Left ventricle myocardium superior (tissue), 1 donor: ENCODE data around the gene PDGFD. TPM values are rescaled to one million over a fixed set of nuclear protein-coding genes. Genes with fewer than 3 reads are reported as not detected.

Source experiments
- ATAC-seq: fragments of 200-7000 bp; cut with Tn5 transposase; one replicate; pipeline ENCODE4 v1.9.1; 2020; ENCODE audit warnings: mild to moderate bottlenecking, moderate library complexity
- DNase-seq: peaks from one replicate; pipeline ENCODE4 v3.0.0-alpha.2; 2020
- intact Hi-C: fragments of 100-400 bp; cut with micrococcal nuclease; formaldehyde crosslinking; loops from one replicate; pipeline ENCODE4 v1.11.0; 2022
- long read RNA-seq: library from polyadenylated mRNA; unstranded; transcript quantifications from one replicate; pipeline ENCODE4 v2.0.0, GENCODE V29; 2021
- total RNA-seq: library from RNA; stranded (reverse); fragmentation: NEBNext Ultra II Directional; extraction: Animal tissue kit (Norgen Biotek cat#: 25700); gene quantifications from one replicate; pipeline ENCODE4 v1.2.1, GENCODE V29; 2021
- donor health status: DM: no; HTN: yes; CAD: no; lungs with severe emphysema.

PDGFD gene
- total RNA-seq: 9.8 TPM
- long read RNA-seq, full-length matches to known transcripts: 15 of 16 reads
- long read RNA-seq, partial matches to known transcripts: 0 of 16 reads
- long read RNA-seq, other reads (novel, unspliced or antisense): 1 of 16 reads

DNA sequence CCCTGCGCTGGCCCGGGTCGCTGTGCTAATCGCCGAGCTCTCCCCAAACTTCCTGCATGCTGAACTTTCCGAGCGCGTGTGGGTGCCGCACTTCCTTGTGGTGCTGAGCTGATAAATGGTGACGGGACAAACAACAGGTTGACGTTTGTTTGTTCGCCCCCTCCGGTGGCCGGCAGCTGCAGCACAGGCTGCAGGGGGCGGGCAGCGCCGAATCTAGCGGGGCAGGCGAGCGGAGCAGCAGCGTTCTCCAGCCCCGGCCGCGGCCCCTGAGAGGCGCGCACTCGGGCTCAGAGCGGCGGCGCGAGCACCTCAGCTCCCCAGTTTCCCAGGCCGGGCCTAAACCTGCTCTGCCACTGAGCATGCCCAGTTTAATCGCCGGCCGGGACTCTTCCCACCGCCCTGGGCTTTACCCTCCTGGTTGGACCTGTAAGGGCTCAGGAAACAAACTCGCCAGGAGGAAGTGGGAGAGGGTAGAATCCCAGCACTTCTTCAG is at the start of gene PDGFD:
TSS of gene PDGFD (minus strand) at position 120 of the 493 bp plus-strand sequence.
- DNase-seq: peak; percentile 80
- peak; percentile 96 for ATAC-seq
- intact Hi-C loops: no loop called here

DNA sequence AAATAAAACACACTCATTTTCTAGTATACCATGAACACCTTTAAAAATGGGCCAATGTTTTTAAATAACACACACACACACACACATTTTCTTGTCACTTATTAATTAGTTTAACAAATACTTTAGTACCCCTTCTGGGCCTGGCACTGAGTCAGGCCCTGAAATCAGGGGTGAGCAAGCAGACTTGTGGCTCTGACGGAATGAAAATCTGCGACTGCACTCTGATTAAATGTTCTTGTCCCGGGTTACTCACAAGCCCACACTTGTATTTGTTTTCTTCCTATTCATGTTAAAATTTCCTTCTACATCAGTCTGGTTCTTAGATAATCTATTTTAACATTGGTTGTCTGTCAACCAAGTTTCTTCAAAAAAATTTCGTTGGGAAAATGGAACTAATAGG is 43.0 kb upstream of the PDGFD start:
- intact Hi-C loops: no loop called here
- DNase-seq (no peak), ATAC-seq (no peak)

DNA sequence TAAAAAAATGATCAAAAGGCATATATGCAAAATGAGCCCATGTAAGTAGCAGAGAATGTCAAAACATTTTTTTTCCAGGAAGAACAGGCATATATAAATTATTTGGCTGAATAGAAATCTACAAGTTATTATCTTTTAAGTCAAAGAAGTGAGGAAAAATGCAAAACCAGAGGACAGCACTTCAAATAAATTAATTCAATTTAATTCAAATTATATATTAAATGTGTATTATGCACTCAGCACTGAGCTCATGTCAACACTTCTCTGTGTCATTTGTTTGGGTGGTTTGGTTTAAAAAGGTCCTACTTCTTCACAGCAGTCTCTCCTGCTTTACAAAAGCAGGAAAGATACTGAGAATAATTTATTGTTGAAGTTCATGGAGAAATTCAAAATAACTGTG is 41.9 kb upstream of the PDGFD start:
- ATAC-seq (no peak), DNase-seq (no peak)
- intact Hi-C loops: no loop called here

DNA sequence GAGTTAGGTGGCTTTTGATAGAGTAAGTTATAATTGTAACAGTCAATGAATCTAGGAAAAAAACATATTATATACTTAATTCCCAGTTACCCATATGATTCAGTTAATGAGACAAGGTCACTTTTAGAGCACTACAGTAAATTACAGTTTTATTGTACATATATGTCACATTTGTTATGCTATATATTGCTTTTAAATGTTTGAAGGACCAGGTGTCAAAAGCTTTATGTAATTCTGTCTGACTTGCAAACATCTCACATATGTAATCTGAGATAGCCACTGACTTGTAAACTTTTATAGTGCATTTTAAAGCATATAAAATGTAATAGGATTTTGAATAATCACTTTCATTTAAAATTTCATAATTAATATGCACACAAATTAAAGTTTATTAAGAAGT is 36.7 kb upstream of the PDGFD start:
- DNase-seq: no peak
- intact Hi-C loops: no loop called here
- no peak for ATAC-seq

DNA sequence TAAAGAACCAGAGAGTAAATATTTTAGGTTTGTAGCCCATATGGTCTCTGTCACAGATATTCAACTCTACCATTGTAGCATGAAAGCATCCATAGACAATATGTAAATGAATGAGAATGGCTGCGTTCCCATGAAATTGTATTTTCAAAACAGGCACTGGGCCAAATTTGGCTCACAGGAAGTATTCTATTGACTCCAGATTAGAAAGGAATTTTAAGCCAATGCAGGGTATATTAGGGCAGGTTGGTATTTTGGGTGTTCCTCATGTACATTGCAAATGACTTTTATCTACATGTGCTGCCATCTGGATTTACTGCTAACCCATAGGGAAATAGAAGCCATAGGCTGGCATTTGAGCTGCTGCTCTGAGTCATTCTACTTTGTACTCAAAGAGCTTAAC is 35.1 kb upstream of the PDGFD start:
- DNase-seq (no peak), ATAC-seq (no peak)
- intact Hi-C loops: no loop called here

DNA sequence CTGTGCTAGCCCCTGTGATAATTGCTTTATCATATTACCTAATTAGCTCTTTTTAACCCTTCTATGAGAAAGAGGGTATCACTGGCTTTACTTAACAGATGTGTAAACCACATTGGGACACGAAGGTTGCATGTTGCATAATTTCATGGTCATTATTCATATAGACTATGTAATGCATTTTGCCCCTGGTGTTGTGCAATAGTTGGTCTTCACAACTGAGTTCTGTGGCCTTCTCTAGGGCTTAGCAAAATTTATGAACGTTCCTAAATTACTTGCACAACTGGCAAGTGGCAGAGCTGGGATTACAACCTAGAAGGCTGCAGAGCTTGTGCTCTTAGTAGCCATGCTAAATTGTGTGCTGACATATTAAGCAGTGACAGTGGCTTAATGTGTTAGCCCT is 34.6 kb upstream of the PDGFD start:
- ATAC-seq (no peak), DNase-seq (no peak)
- intact Hi-C loops: no loop called here

DNA sequence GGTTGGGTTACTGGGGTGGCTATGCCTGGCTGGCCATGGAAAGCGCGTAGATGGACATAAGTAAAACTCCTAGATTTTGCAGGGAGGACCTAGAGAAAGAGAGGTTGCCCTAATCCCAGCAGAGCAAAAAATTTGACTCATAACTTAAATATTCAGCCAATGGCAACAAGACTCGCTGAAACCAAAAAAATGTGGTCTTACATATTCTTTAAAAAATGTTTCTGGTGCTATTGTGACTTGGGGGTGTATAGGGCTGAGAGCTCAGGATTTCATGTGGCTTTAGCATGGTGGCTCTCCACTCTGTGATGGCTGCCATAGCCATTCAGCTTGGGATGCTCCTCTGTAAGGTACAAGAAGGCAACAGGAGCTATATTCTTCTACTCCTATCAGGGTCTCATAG is 27.2 kb upstream of the PDGFD start:
- DNase-seq: no peak
- intact Hi-C loops: no loop called here
- no peak for ATAC-seq

DNA sequence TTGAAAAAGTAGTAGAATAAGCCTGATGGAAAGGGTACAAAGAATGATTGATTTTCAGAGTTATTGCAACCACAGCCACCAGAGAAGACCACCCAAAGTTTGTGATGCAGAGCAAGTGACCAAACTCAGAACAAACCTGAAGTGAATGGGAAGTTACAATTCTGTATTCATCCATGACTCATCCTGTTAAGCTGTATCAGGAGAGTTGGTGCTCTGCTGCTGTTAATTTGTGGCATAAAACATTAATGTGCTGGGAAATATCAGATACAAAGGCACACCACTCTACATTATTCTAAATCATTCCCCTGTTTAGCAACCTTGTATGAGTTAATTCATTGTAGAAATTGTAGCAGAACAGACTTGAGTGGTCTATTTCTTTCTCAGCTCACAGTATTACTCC is 19.6 kb upstream of the PDGFD start:
- intact Hi-C loops: no loop called here
- ATAC-seq (no peak), DNase-seq (no peak)

DNA sequence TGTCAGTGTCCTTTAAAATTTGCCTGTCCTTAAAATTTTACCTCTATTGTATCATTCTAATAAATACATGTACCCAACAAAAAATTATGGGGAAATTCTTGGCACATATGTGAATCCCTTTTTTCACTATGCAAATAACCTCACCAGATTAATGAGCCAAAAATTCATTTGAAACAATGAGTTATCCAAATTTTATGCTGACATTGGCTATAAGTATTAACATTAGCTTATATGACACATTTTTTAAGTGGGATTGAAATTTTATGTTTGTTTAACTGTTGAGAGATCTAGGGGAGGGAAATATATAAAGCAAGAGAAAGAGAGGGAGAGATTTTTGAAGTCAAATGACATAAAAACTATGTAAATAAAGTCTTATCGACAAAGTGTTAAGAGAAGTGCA is 11.8 kb upstream of the PDGFD start:
- DNase-seq (no peak), ATAC-seq (no peak)

DNA sequence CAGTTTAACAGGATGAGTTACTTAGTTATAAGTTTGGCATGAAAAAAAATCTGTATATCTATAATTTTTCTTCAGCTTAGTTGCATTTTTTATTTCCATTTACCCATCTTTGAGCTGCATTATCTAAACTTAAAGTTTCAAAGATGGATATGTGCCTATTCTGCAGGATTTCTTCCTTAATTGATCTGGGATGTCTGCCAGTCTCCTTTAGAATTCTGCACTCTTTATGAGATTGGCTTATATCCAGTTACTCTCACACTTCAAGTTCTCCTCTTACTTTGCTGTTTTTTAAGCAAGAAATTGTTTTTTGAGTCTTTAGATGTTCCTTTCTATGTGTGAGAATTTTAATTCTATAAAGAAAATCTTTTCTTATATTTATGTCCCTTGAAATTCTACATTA is 5.1 kb upstream of the PDGFD start:
- intact Hi-C loops: no loop called here
- ATAC-seq: no peak
- DNase-seq: no peak

More for the DNA sequence above, 11.8 kb upstream of the PDGFD start:
- intact Hi-C loops: no loop called here

DNA sequence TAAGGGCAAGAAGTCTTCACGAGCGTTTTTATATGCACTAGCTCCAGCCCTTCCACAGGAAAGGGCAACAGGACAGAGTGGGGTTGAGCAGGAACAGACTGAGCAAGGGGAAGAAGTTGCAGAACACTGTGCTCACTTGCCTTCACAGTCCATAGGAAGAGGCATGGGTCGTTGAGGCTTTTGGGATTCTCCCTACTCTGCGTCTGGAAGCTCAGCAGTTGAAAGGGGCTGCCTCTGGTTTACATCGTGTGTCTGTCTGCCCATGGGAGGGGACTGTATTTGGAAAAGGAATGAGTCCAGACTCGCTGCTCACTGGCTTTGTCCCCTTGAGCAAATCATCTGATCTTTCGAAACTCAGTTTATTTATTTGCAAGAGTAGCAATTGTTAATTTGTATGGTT is 1.1 kb upstream of the PDGFD start:
- ATAC-seq (no peak), DNase-seq (no peak)
- intact Hi-C loops: no loop called here

DNA sequence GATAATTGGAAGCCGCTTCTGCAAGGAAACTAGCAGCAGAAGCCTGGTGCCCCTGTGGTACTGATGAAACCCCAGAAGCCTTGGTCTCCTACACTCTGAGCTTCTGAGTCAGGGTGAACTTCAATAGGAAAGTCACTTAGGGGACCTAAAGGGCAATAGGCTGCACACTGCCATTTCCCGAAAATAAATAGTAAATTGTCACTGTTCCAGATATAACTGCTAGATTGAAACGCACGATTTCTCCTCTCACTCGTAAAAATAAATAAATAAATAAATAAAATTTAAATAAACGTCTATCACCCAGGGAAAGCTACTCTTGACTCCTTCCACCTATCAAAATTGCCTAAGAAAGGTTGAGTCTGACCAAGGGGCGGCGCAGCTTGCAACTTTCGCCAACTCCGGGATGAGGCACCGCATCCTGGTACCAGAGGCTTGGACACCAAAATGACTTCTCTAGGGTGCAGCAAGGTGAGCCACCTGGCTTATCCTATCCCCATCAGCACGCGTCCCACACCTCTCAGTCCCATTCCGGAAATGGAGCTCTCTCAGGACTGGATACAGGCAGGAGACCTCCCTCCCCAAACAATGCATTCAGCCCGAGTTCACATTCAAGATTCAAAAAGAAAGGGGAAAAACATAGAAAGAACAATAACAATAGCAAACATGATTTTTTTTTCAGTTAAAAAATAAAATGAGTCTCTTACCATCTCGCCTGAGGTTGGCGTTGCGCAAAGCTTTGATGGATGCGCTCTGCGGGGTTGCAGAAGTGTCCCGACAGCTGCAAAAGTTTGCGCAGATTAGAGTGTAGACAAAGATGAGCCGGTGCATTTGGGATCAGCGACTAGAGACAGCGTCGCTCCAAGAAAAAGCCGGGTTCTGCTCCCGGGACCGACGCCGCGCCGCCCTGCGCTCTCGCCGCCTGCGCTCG is 583 bp downstream of the PDGFD start:
- intact Hi-C loops: no loop called here

DNA sequence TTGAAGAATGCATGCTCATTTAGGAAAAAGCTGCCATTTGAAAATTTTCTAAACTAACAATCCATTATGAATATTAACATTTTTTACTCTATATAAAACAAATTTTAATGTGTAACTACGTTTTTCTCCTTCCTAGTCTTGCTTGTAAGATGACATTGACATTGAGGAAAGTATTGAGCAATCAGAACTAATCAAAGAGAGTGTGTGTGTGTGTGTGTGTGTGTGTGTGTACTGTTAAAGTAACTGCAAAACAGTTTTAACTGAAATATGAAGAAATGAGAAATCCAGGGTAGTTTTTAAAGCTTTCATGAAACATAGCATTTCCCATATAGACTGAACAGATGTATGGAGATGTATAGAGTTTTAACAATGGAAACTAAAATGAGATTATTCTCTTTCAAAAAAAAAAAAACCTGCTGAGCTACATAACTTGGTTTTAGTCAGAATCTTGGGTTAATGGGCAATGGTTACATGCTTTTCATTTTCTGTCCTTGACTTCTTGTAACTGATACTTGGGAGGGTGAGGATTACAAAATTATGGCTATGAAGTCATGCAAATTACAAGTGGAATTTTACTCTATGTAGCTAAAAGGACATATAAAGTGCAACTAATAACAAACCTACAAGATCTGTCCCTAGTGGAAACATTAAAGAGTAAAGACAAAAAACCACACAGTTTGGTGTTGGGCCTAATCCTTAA is 2.0 kb downstream of the PDGFD start:
- intact Hi-C loops: no loop called here
- ATAC-seq: no peak
- DNase-seq: no peak

More for the DNA sequence above, 583 bp downstream of the PDGFD start:
- DNase-seq: peak; percentile 56
- peak; percentile 73 for ATAC-seq

DNA sequence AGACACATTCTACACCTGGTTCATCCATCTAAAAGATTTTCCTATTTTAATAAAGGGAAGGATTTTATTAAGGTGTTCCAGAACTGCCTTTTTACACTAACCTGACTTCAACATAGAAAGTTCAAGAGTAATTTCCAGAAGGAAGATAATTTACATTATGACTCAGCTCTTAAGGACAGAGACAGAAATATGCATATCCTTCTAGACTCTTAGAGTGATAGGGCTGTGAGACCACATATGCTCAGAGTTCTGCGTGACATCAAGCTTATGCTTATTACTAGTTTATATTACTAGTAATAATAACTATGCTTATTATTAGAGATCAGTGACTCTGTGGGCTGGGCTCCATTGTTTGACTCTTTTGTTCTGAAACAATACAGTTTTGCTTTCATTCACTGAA is 4.6 kb downstream of the PDGFD start:
- ATAC-seq: no peak
- DNase-seq: no peak
- intact Hi-C loops: no loop called here

DNA sequence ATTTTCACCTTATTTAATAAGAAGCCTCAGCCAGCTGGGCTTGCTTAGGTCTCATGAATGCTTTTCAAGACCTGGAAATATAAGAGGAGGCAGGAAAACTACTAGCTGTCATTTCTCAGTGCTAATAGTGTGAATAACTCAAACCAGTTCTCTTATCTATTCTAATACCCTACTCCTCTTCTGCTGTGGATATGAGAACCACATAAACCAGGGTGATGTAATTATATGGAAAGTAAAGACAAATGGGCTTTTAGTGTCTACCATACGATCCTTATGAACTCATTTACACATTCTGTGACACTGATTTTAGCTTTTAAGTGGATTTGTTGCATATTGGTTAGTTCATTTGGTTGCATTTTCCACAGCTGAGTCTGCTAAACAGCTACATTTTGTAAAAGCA is 8.6 kb downstream of the PDGFD start:
- ATAC-seq (no peak), DNase-seq (no peak)
- intact Hi-C loops: no loop called here

DNA sequence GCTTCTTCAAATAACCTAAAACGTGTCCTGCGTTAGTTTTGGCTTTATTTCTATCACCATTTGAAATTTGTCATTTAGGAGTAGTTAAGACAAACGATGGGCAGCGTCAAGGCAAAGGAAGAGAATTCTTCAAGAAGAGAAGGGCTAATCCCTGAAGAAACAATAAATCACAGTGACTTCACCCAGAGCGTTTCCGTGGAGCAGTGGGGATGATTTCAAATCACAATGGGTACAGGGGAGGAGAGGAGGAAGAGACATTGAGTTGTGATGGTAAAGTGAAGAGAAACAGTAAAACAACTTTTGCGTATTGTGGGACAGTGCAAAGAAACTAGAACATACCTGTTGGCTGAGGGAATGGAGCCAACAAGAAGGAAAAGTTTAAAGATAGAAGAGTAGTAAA is 9.7 kb downstream of the PDGFD start:
- intact Hi-C loops: no loop called here
- DNase-seq (no peak), ATAC-seq (no peak)

DNA sequence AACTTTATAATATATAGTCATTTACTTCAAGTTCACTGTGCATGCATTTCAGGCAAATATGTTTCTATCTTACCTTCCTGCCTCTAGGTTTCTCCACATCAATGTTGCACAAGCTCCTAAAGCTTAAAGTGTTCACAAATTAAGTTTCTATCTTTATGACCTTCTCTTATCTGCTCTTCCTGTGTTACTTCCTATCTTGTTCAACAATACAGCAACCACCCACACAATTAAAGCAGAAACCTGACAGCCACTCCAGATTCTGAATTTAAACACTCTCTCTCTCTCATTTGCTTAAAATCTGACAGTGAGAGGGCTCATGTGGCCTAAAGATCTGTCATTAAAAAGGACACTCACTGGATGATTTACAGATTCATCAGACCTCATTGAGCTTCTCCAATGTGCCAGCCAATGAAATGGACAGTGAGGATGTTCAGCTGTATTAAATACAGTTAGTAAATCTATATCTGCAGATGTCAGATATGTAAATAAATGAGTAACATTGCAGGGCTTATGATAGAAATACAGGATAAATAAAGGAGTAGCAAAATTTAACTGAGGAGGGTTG is 10.9 kb downstream of the PDGFD start:
- DNase-seq (no peak), ATAC-seq (no peak)
- intact Hi-C loops: no loop called here

DNA sequence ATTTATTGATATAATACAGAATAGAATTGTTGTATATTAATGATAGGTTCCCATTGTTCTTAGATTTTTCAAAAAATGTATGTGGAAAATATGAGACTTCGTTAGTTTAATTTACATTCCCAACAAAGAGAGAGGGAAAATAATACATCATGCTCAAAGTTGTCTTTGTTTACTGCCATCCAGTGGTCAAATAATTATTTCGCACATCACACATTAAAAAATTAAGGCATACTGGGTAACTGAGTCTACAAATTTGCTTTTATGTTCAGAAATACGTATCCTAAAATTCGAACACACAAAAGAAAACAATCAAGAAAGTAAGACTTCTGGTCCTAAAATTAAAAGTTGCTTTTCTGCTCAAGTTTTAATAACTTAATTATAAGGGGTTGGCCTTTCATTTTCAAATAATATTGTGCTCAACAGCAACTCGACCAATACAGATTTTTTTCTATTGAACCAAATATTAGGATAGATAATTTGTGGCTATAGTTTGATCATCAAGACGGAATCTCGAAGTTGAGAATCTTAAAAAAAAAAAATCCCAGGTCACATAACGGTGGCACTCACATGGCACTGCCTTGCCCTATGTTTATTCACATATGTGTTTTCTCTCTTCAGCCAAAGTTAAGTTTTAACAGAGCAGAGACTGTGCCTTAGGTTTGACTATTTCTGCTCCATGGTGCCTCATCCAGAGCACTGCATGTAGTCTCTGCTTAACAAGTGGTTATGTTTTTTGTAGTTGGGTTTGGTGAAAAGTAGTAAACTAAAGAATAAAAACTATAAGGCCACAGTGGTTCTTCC is 12.3 kb downstream of the PDGFD start:
- no peak for DNase-seq
- ATAC-seq: no peak
- intact Hi-C loops: loop anchor here (1.0 kb wide), 1 partner anchor 469 kb away; no protein-coding TSS in a partner anchor

DNA sequence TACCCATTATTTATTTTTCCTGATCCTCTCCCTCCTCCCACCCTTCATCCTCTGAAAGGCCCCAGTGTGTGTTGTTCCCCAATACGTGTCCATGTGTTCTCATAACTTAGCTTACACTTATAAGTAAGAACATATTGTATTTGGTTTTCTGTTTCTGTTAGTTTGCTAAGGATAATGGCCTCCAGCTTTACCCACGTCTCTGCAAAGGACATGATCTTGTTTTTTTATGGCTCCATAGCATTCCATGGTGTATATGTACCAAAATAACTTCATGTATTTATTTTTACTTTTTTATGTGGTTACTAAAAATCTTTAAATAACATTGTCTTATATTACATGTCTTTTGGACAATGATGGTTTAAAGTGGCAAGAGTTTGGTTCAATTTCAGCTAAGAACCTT is 15.2 kb downstream of the PDGFD start:
- DNase-seq (no peak), ATAC-seq (no peak)
- intact Hi-C loops: no loop called here
